Measurements from ENCODE around the gene SPRY2.

Gene SPRY2

GRCh38 chr13:80297094-80297493 lies 43.8 kb downstream of the SPRY2 start:
- no peaks in the 10 kb centered on the region for H3K9me3 ChIP-seq (ENCODE audit: control insufficient read depth in 2 of 2, low read length in 2 of 2)
- no peaks in the 10 kb centered on the region for H3K27me3 ChIP-seq (ENCODE audit: control insufficient read depth in 1 of 2, insufficient read depth in 2 of 2, low read length in 2 of 2)
- no peak overlapping the region for H3K9ac ChIP-seq (ENCODE audit: low read length in 2 of 2)
- no peak overlapping the region for H3K4me3 ChIP-seq (ENCODE audit: low read length in 2 of 2)
- no peaks in the 10 kb centered on the region for H3K36me3 ChIP-seq (ENCODE audit: control insufficient read depth in 2 of 2, insufficient read depth in 2 of 2, low read length in 2 of 2)
- no peak overlapping the region for H3K27ac ChIP-seq (ENCODE audit: low read length)
- H3K4me1 ChIP-seq (ENCODE audit: control insufficient read depth, insufficient read depth, low read length) = no peaks in the 10 kb centered on the region

GRCh38 chr13:80296638-80297037 lies 44.3 kb downstream of the SPRY2 start:
- Histone ChIP-seq H3K27ac (ENCODE audit: low read length) (no peak overlapping the region), H3K27me3 (ENCODE audit: control insufficient read depth in 1 of 2, insufficient read depth in 2 of 2, low read length in 2 of 2) (no peaks in the 10 kb centered on the region), H3K4me1 (ENCODE audit: control insufficient read depth, insufficient read depth, low read length) (no peaks in the 10 kb centered on the region), H3K36me3 (ENCODE audit: control insufficient read depth in 2 of 2, insufficient read depth in 2 of 2, low read length in 2 of 2) (no peaks in the 10 kb centered on the region), H3K9ac (ENCODE audit: low read length in 2 of 2) (no peak overlapping the region), H3K9me3 (ENCODE audit: control insufficient read depth in 2 of 2, low read length in 2 of 2) (no peaks in the 10 kb centered on the region), H3K4me3 (ENCODE audit: low read length in 2 of 2) (no peak overlapping the region)

DNA sequence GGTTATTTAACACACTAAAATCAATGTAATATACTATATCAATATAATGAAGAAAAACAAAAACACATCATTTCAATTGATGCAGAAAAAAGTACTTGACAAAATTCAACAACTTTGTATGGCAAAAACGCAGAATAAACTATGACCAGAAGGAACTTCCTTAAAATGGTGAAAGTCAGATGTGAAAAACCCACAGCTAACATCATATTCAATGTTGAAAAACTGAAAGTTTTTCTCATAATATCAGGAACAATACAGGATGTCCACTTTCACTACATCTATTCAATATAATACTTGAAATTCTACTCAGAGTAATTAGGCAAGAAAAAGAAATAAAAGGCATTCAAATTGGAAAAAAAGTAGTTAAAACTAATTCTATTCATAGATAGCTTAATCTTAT lies 50.3 kb downstream of the SPRY2 start:
- Histone ChIP-seq H3K4me3 (ENCODE audit: low read length in 2 of 2) (no peak overlapping the region), H3K27ac (ENCODE audit: low read length) (no peak overlapping the region), H3K27me3 (ENCODE audit: control insufficient read depth in 1 of 2, insufficient read depth in 2 of 2, low read length in 2 of 2) (no peaks in the 10 kb centered on the region), H3K4me1 (ENCODE audit: control insufficient read depth, insufficient read depth, low read length) (no peaks in the 10 kb centered on the region), H3K9ac (ENCODE audit: low read length in 2 of 2) (no peak overlapping the region), H3K9me3 (ENCODE audit: control insufficient read depth in 2 of 2, low read length in 2 of 2) (no peaks in the 10 kb centered on the region), H3K36me3 (ENCODE audit: control insufficient read depth in 2 of 2, insufficient read depth in 2 of 2, low read length in 2 of 2) (no peaks in the 10 kb centered on the region)
